HepG2 (cell line): Measurements from ENCODE around the gene MSTN. TPM values are rescaled to one million over a fixed set of nuclear protein-coding genes. Genes with fewer than 3 reads are reported as not detected.

Experiments used
- ATF1 ChIP-seq: IDR thresholded peaks from 2 replicates; pipeline ENCODE4 v1.6.1; 2016; ENCODE audit warnings: mild to moderate bottlenecking, control low read depth
- CBX1 ChIP-seq: IDR thresholded peaks from one replicate; pipeline ENCODE4 v1.6.1; 2016; ENCODE audit warnings: antibody characterized with exemption, low read depth
- IRX3 ChIP-seq: sonication (generic); formaldehyde crosslinking; IDR thresholded peaks from 2 replicates; pipeline ENCODE4 v1.8.1; 2023; ENCODE audit warnings: mild to moderate bottlenecking, low read depth, missing genetic modification reagents, borderline replicate concordance
- JUND ChIP-seq: sonication (generic); formaldehyde crosslinking; IDR thresholded peaks from 2 replicates; pipeline ENCODE4 v1.8.0; 2022; ENCODE audit warnings: mild to moderate bottlenecking, missing genetic modification reagents
- MTF2 ChIP-seq: sonication (generic); formaldehyde crosslinking; IDR thresholded peaks from 2 replicates; pipeline ENCODE4 v1.5.0; 2020; ENCODE audit warnings: missing genetic modification reagents, borderline replicate concordance
- ZNF879 ChIP-seq: sonication (generic); formaldehyde crosslinking; IDR thresholded peaks from 2 replicates; pipeline ENCODE4 v1.8.1; 2023; ENCODE audit warnings: missing genetic modification reagents
- polyA plus RNA-seq, 8 experiments: library from polyadenylated mRNA; depleted of rRNA in 3 of 8; stranded (reverse) in 7 of 8; unstranded in 1 of 8; fragments of >200 nt; fragmentation: Illumina TruSeq in 4 of 8; extraction: Trizol in 4 of 8; gene quantifications; 2 replicates each; pipeline versions ENCODE4 v1.2.1 to v1.2.3, GENCODE V29; 2011 to 2016; ENCODE audit warnings: low read depth in 4 of 8, missing spikeins in 1 of 8, mixed read lengths in 1 of 8; ENCODE audit not compliant: insufficient read depth in 1 of 8
- total RNA-seq, 5 experiments: library from RNA; depleted of rRNA; stranded (reverse); fragments of >200 nt; fragmentation: Illumina TruSeq; extraction: Trizol; gene quantifications; 2 replicates each; pipeline ENCODE4 v1.2.3, GENCODE V29; 2016; ENCODE audit warnings: low read depth in 1 of 5
- TF ChIP-seq, protein P1 (sequence below): sonication (generic); formaldehyde crosslinking; IDR thresholded peaks from 2 replicates; pipeline ENCODE4 v1.4.0; 2020; ENCODE audit warnings: missing genetic modification reagents, mild to moderate bottlenecking, borderline replicate concordance
- TF ChIP-seq, protein P2 (sequence below): sonication (generic); formaldehyde crosslinking; IDR thresholded peaks from 2 replicates; pipeline ENCODE4 v1.4.0; 2020; ENCODE audit warnings: missing genetic modification reagents, low read depth, mild to moderate bottlenecking, borderline replicate concordance
- TF ChIP-seq, protein P3 (sequence below): sonication (generic); formaldehyde crosslinking; IDR thresholded peaks from 2 replicates; pipeline ENCODE4 v1.4.0; 2020; ENCODE audit warnings: mild to moderate bottlenecking, missing genetic modification reagents
- TF ChIP-seq, protein P4 (sequence below): sonication (generic); formaldehyde crosslinking; conservative IDR thresholded peaks from 2 replicates; pipeline ENCODE4 v1.5.0; 2020; ENCODE audit warnings: missing genetic modification reagents
- TF ChIP-seq, protein P5 (sequence below): sonication (generic); formaldehyde crosslinking; IDR thresholded peaks from 2 replicates; pipeline ENCODE4 v1.5.0; 2020; ENCODE audit warnings: missing genetic modification reagents

MSTN gene
- total and polyA plus RNA-seq, 2 of the 13 experiments (the other 11 are each of a cell fraction or from before 2014, with no cell fraction given): 0.04 TPM; not detected in 1

DNA sequence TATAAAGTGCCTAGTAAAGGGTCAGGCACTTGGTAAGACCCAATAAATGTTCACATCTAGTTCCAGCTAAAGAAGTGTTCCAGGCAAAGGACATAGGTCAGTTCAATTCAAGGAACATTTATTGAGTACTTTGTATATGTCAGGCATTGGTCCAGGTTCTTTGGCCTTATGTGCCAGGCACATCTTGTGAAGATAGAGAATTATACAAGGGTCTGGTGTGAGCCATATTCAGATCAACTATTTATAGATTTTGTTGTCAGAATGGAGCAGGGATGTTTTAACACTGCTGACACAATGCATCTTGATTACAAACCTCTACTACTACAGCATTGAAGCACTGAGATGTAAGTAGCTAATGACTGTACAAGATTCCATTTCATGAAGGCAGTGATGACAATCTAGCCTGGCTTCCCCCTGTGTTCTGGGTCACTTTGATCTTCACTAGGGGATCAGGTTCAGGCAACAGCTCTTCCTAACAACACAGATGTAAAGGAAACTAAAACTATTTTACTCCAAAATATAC lies 18.1 kb upstream of the MSTN start (continued):
- TF ChIP-seq, protein P1, sequence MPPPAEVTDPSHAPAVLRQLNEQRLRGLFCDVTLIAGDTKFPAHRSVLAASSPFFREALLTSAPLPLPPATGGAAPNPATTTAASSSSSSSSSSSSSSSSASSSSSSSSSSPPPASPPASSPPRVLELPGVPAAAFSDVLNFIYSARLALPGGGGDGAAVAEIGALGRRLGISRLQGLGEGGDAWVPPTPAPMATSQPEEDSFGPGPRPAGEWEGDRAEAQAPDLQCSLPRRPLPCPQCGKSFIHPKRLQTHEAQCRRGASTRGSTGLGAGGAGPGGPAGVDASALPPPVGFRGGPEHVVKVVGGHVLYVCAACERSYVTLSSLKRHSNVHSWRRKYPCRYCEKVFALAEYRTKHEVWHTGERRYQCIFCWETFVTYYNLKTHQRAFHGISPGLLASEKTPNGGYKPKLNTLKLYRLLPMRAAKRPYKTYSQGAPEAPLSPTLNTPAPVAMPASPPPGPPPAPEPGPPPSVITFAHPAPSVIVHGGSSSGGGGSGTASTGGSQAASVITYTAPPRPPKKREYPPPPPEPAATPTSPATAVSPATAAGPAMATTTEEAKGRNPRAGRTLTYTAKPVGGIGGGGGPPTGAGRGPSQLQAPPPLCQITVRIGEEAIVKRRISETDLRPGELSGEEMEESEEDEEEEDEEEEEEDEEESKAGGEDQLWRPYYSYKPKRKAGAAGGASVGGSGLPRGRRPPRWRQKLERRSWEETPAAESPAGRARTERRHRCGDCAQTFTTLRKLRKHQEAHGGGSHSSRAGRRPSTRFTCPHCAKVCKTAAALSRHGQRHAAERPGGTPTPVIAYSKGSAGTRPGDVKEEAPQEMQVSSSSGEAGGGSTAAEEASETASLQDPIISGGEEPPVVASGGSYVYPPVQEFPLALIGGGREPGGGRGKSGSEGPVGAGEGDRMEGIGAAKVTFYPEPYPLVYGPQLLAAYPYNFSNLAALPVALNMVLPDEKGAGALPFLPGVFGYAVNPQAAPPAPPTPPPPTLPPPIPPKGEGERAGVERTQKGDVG (CRISPR knock-in tag): no peak
- TF ChIP-seq CBX1 (no peak), ZNF879 (CRISPR knock-in tag) (no peak), MTF2 (CRISPR knock-in tag) (no peak), JUND (CRISPR knock-in tag) (no peak), IRX3 (CRISPR knock-in tag) (no peak), ATF1 (CRISPR knock-in tag) (no peak)
- TF ChIP-seq, protein P2, sequence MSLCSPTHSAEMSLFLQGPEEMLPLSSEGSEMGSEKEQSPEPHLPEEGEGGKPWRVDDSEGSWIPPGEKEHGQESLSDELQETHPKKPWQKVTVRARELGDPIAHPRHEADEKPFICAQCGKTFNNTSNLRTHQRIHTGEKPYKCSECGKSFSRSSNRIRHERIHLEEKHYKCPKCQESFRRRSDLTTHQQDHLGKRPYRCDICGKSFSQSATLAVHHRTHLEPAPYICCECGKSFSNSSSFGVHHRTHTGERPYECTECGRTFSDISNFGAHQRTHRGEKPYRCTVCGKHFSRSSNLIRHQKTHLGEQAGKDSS (CRISPR knock-in tag): no peak
- TF ChIP-seq, protein P3, sequence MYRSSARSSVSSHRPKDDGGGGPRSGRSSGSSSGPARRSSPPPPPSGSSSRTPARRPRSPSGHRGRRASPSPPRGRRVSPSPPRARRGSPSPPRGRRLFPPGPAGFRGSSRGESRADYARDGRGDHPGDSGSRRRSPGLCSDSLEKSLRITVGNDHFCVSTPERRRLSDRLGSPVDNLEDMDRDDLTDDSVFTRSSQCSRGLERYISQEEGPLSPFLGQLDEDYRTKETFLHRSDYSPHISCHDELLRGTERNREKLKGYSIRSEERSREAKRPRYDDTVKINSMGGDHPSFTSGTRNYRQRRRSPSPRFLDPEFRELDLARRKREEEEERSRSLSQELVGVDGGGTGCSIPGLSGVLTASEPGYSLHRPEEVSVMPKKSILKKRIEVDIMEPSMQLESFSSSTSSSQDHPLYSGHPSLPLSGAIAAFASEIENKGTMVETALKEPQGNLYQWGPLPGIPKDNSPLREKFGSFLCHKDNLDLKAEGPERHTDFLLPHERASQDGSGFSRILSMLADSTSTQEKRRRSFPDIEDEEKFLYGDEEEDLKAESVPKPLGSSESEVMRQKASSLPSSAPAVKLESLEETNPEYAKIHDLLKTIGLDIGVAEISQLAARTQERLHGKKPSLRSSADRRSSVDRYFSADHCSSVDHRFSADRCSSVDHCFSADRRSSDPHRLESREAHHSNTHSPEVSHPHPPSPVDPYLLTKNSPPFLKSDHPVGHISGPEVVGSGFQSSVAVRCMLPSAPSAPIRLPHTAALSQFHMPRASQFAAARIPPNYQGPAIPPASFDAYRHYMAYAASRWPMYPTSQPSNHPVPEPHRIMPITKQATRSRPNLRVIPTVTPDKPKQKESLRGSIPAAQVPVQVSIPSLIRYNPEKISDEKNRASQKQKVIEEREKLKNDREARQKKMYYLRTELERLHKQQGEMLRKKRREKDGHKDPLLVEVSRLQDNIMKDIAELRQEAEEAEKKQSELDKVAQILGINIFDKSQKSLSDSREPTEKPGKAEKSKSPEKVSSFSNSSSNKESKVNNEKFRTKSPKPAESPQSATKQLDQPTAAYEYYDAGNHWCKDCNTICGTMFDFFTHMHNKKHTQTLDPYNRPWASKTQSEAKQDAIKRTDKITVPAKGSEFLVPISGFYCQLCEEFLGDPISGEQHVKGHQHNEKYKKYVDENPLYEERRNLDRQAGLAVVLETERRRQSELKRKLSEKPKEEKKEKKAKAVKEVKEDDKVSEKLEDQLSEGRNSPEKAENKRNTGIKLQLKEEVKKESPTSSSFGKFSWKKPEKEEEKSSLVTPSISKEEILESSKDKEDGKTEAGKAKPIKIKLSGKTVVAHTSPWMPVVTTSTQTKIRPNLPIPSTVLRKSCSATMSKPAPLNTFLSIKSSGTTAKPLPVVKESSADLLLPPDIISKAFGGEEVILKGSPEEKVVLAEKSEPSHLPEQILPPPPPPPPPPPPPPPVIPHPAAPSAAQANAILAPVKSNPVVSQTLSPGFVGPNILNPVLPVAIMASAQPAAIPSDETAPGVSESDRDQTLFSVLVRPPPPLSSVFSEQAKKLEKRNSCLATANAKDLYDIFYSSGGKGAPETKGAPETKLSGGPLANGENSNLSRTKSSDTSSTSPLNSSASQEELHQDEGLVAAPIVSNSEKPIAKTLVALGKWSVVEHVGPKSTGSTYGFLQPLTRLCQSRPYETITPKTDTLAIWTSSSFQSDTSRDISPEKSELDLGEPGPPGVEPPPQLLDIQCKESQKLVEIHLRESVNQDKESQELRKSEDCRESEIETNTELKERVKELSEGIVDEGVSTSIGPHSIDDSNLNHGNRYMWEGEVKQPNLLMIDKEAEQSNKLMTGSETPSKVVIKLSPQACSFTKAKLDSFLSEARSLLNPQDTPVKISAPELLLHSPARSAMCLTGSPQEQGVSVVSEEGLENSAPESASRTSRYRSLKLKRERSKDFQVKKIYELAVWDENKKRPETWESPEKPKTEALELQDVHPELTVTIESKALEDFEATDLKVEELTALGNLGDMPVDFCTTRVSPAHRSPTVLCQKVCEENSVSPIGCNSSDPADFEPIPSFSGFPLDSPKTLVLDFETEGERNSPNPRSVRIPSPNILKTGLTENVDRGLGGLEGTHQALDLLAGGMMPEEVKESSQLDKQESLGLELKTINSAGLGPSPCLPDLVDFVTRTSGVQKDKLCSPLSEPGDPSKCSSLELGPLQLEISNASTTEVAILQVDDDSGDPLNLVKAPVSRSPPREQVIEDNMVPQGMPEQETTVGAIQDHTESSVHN (CRISPR knock-in tag): no peak
- TF ChIP-seq, protein P4, sequence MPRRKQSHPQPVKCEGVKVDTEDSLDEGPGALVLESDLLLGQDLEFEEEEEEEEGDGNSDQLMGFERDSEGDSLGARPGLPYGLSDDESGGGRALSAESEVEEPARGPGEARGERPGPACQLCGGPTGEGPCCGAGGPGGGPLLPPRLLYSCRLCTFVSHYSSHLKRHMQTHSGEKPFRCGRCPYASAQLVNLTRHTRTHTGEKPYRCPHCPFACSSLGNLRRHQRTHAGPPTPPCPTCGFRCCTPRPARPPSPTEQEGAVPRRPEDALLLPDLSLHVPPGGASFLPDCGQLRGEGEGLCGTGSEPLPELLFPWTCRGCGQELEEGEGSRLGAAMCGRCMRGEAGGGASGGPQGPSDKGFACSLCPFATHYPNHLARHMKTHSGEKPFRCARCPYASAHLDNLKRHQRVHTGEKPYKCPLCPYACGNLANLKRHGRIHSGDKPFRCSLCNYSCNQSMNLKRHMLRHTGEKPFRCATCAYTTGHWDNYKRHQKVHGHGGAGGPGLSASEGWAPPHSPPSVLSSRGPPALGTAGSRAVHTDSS (CRISPR knock-in tag): no peak
- TF ChIP-seq, protein P5, sequence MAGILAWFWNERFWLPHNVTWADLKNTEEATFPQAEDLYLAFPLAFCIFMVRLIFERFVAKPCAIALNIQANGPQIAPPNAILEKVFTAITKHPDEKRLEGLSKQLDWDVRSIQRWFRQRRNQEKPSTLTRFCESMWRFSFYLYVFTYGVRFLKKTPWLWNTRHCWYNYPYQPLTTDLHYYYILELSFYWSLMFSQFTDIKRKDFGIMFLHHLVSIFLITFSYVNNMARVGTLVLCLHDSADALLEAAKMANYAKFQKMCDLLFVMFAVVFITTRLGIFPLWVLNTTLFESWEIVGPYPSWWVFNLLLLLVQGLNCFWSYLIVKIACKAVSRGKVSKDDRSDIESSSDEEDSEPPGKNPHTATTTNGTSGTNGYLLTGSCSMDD (CRISPR knock-in tag): no peak
